Measurements from ENCODE around the gene FTO. TPM values are rescaled to one million over a fixed set of nuclear protein-coding genes. Genes with fewer than 3 reads are reported as not detected.
"Not testable (repeated sequence)": the region's sequence is repeated elsewhere in the genome, so short reads cannot be mapped to it uniquely, and the experiment has no call there.

FTO gene
- total RNA-seq, 1 donor from 2014 or later, result 107 TPM

DNA sequence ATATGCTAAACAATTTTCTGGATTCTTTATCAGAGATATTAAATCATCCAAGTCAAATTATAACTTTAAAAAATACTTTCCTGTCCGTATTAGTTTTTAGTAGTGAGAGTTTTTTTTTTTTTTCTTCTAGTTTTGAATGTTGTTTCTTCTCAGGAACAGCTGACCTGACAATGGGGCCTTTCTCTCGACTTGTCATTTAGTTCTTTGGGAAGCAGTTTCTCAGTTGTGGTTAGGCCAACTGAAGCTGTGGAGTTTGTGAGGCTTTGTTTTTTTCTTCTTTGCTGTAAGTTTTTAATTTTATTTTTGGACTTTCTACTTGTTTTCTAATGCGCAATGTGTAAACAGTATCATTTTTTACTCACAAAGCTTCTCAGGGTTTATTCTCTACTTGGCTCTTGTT lies 140.8 kb downstream of the FTO start:
- DNase-seq (ENCODE audit: low spot score), result no peak
- intact Hi-C loops (cut with DNase I), result loop anchor here (5.0 kb wide), 1 partner anchor 493 kb away; no protein-coding TSS in a partner anchor
- ATAC-seq, result peak; percentile 65

DNA sequence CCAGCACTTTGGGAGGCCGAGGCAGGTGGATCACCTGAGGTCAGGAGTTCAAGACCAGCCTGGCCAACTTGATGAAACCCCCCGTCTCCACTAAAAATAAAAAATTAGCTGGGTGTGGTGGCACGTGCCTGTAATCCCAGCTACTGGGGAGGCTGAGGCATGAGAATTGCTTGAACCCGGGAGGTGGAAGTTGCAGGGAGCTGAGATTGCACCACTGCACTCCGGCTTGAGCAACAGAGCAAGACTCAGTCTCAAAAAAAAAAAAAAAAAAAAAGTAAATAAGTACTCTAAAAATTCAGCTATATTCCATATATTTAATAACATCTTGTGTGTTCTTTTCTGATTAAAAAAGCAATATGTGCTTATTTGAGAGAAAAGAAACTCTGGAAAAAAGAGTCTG lies 142.6 kb downstream of the FTO start:
- DNase-seq (ENCODE audit: low spot score); ATAC-seq; intact Hi-C loops (cut with DNase I): not testable (repeated sequence)

DNA sequence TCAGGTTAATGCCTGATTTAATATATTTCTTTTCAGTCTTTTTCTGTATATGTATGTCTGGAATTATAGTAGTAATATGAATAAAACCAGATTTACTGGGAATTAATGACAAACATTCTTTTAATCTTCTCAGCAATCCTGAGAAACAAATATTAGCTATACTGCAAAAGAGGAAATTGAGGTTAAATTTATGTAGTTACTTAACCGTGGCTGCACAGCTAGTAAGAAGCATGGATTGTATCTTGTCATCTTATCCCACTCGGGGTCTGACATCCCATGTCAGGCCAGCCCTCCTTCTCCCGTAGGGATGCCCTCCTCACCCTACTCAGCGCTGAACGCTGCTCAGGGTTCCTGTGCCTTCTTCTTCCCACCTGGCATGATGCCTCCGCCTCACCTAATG lies 143.0 kb downstream of the FTO start:
- no peak for ATAC-seq
- no peak for DNase-seq (ENCODE audit: low spot score)
- intact Hi-C loops (cut with DNase I), result no loop called here

DNA sequence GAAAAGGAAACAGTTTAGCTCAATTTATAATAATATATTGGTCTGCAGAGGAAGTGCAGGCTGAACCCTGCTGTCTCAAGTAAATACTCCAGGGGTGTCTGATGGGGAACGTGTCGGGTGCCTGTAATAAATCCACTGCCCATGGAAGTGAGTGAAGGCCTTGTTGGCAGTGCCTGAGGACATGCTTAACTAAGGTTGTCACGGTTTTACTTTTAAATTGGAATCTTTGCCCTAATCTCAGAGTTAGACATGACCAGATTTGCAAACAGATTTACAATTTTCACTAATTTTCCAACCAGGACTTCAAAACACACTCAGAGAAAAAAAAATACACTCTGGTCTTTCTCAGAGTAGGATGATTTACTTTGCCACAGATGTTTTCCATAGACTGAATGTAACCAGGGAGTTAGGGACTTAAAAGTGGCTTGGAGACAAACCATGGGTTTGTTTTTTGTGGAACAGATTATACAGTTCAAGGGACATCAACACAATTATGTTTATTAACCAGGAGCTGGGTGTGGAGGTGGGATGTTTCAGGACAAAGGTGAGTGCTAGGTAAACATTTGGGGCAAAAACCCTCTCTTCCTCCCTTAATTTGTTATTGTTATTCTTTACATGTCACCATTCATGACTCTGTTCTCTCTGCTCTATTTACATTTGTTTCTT lies 144.5 kb downstream of the FTO start:
- no peak for ATAC-seq
- DNase-seq (ENCODE audit: low spot score), result no peak
- intact Hi-C loops (cut with DNase I), result no loop called here

DNA sequence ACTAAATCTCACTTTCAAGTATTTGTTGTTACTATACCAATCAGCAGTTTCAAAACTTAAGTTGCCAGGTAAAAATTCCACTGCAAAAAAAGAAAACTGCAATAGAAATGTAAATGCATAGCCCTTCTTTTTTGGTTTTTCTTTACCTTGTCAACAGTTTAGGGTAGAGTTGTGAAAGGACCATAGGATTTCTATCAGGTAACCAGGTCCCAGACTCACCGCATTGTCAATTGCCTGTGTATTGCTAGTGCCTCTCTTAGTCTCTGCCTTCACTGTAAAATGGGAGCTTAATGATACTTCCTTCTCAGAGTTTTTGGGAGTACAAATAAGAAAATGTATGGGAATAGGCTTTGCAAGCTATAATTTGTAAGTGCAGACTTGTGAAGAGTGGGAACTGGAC lies 145.0 kb downstream of the FTO start:
- intact Hi-C loops (cut with DNase I), result no loop called here
- DNase-seq (ENCODE audit: low spot score) (no peak), ATAC-seq (no peak)

DNA sequence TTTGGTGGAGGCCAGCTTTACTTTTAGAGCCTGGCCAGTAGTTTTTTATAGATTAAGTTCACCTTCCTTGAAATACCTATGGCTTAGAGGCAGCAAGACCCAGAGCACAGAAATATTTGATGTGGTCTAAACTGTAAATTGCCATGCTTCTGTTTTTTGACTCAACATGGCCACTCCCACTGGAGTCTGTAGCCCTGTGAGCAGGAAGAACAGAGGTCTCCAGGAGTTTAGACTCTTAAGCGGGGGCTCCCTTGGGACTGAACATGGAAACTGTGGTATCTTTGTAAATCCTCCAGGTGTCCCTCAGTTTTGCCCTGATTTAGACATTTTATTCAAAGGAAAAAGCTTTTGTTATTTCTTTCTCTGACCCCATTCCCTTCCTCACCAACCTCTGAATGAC lies 145.6 kb downstream of the FTO start:
- DNase-seq (ENCODE audit: low spot score), result no peak
- intact Hi-C loops (cut with DNase I), result no loop called here
- no peak for ATAC-seq

DNA sequence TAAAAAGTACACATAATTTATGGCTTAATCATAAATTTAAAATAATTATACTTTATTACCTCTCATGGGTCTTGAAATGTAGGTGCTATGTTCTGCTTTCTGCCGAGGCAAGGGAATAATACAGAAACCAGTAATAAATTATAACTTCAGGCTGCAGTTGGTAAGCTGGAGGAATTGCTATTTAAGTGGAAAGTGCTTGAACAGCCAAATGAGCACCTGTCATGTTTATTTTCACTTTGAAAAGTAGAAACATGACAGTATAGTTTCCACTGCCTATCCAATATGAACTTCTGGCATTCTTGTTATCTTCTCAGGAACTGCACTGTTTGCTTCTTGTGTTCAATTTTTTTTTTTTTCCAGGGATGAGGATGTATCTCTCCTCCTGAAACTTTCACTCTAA lies 146.0 kb downstream of the FTO start:
- ATAC-seq (no peak), DNase-seq (ENCODE audit: low spot score) (no peak)
- intact Hi-C loops (cut with DNase I), result no loop called here

DNA sequence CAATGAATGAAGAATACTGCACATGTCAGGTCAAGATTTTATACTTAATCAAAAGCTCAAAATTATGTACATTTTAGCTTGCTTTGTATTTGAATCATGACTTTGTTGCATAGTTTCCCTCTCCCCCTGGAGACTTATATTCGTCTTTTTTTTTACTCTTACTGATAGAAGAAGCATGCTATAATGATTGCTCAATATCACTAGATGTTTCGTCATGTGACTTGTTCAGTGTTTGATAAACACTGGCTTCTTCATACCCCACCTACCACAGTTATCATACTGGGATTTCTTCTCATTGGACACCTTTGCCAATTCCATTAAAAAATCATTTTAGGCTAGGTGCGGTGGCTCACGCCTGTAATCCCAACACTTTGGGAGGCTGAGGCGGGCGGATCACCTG lies 148.7 kb downstream of the FTO start:
- intact Hi-C loops (cut with DNase I), result no loop called here
- DNase-seq (ENCODE audit: low spot score) (no peak), ATAC-seq (no peak)

DNA sequence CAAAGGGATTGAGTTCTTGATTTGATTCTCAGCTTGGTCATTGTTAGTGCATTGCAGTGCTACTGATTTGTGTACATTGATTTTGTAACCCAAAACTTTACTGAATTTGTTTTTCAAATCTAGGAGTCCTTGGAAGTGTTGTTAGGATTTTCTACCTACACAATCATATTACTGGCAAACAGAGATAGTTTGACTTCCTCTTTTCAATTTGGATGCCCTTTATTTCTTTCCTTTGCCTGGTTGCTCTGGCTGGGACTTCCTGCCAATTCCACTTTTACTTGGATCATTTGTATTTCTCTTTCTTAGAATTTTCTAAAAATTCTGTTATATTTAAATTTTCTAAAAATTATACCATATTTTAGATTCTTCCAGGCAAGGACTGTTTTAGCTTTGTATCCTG lies 151.1 kb downstream of the FTO start:
- no peak for DNase-seq (ENCODE audit: low spot score)
- intact Hi-C loops (cut with DNase I), result no loop called here
- ATAC-seq, result no peak

DNA sequence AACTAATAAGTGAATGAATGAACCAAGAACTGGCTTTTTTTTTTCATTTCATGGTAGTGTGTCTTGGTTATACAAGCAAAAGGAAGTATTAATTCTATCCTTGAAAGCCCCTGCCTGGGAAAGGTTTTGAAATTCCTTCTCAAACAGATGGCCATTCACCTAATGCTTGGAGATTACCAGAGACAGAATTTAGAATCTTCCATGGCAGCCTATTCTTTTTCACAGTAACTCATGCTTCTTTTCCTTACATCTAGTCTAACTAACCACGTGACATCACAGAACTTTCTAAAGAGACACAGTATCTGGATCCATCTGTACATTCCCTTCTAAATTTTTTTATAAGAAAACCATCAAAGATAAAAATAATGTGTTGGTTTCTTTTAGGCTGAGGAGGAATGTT lies 151.6 kb downstream of the FTO start:
- intact Hi-C loops (cut with DNase I), result no loop called here
- DNase-seq (ENCODE audit: low spot score), result no peak
- no peak for ATAC-seq

DNA sequence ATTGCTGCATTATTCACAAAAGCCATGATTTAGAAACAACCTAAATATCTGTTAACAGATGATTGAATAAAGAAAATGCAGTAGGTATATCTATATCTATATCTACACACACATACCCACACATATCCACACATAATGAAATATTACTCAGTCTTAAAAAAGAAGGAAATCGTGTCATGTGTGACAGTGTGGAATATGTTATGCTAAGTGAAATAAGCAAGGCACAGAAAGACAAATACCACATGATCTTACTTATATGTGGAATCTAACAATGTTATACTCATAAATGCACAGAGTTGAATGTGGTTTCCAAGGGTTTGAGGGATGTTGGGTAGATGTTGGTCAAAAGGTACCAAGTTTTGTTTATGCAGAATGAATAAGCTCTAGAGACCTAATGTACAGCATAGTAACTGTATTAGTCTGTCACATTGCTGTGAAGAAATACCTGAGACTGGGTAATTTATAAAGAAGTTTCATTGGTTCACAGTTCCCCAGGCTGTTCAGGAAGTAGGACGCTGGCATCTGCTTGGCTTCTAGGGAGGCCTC lies 156.1 kb downstream of the FTO start:
- intact Hi-C loops (cut with DNase I), result no loop called here
- DNase-seq (ENCODE audit: low spot score) (no peak), ATAC-seq (no peak)

DNA sequence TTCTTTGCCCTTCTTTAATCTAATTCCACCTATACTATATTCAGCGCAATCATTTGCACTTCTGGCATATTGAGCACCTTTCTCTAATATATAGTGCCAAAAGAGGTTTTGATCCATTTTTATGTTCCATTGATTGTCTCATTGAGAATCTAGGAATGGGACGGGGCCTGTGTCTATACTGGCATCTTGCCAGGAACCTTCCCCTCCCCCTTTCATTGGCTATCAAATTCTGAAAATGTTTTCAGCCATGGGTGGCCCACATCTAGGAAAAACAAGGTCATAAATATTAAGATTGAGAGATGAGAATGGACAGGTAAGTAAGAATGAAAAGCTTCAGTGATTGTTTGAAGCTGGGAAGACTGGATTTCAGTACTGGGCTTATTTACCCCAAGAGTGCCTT lies 159.9 kb downstream of the FTO start:
- intact Hi-C loops (cut with DNase I), result no loop called here
- ATAC-seq (no peak), DNase-seq (ENCODE audit: low spot score) (no peak)

DNA sequence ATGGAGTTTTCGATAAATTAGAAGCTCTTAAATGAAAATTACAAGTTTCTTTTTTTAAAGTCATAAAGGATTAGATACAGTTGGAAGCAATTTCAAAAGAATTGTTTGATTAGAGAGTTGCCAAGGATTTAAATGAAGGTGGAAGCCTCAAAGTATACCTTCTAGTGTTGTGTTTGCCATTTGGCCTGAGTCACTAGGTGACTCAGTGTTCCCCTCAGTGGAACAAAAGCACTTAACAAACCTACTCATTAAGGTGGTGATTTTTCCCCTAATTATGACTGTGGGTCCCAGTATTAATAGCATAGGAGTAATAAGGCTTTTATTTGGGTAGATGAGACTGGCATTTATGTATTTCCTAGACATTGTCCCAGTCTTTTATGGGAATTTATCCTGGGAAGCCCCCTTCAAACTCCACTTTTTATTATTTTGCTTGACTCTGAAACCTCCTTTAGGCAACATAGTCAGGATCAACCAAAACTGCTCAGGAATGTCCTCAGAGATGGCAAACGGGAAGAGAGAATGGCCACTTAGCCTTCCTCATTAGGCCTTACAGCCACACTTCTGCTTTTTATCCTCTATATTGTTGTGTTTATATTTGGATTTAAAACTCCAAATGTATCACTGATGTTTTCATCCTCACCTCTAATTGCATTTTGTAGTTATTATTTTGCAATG lies 161.0 kb downstream of the FTO start:
- DNase-seq (ENCODE audit: low spot score), result no peak
- intact Hi-C loops (cut with DNase I), result no loop called here
- no peak for ATAC-seq

DNA sequence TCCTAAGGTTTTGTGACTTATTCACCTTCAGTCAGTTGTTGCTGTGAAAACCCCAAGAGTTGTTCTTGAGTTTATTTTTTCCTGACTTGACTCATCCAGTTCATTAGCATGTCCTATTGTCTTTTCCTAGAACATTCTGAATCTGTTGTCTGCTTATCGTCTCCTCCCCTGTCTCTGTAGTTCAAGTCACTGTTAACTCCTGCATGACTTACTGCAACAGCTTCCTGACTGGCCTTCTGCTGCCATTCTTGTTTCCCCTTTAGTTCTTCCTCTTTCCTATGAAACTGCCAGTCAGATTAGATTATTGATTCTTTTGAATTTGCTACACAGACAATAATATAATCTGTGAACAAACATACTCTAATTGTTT lies 161.5 kb downstream of the FTO start:
- intact Hi-C loops (cut with DNase I), result no loop called here
- ATAC-seq (no peak), DNase-seq (ENCODE audit: low spot score) (no peak)

DNA sequence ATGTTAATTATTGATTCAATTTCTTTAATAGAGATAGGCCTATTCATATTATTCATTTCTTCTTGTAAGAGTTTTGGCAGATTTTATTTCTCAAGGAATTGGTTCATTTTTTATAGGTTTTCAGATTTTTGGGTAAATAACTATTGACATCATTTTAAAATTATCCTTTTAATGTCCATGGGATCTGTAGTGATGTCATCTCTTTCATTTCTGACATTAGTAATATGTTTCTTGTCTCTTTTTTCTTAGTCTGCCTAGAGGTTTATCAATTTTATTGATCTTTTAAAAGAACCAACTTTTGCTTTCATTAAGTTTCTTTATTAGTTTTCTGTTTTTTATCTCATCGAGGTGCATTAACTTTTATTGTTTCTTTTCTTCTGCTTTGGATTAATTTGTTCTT lies 162.6 kb downstream of the FTO start:
- intact Hi-C loops (cut with DNase I), result no loop called here
- DNase-seq (ENCODE audit: low spot score) (no peak), ATAC-seq (no peak)

DNA sequence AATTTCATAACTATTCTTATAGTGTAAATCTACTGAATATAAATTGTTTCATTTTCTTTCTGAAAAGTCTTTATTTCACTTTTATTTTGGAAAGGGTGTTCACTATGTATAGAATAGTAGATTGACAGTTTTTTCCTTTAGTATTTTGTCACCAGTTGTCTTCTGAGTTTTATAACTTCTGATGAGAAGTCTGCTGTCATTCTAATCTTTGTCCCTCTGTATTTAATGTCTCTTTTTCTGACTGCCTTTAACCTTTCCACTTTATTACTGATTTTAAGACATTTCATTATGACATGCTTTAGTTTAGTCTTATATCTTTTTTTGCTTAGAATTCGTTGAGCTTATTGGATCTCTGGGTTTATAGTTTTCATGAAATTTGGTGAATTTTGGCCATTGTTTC lies 166.9 kb downstream of the FTO start:
- no peak for DNase-seq (ENCODE audit: low spot score)
- intact Hi-C loops (cut with DNase I), result no loop called here
- ATAC-seq, result no peak

DNA sequence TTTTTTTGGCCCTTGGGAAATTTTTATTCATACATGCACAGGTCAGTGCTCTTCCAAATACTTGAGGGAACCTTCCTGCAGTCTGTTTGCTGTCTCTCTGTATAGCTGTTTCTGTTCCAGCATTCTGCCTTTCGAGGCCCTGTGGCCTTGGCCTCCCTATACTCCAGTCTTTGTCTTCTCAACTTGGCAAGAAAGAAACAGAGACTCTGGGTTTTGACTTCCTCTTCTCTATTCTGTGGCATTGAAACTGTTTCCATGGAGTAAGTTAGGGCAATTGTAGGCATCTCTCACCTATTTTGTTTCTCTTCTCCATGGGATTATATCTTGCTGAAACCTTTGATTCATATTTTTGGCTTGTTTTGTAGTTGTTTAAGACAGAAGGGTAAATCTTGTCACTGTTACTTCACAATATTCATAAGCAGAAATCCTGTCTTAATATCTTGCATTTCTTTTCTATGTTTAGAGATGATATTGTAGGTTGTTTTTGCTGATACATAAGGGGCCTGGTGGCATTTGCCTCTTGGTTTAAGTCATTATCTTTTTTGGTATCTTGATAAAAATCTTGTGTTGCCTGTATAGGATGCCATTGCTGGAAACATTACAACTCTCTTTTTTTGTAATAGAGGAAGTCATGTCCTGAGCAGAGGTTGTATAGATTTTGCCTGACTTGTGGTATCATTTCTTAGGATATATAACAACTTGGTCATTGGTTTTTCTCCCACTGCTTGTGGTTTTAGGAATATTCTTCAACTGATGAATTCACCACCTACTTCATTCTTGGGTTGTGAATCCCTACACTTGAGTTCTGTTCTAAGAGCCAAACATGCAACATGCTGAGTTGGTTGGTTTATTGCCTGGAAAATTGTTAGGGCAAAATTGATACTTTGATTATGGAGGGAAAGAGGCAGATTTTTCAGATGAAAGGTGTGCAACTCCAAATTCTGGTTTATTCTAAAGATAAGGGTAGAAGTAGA lies 168.6 kb downstream of the FTO start:
- ATAC-seq (no peak), DNase-seq (ENCODE audit: low spot score) (no peak)
- intact Hi-C loops (cut with DNase I), result no loop called here

DNA sequence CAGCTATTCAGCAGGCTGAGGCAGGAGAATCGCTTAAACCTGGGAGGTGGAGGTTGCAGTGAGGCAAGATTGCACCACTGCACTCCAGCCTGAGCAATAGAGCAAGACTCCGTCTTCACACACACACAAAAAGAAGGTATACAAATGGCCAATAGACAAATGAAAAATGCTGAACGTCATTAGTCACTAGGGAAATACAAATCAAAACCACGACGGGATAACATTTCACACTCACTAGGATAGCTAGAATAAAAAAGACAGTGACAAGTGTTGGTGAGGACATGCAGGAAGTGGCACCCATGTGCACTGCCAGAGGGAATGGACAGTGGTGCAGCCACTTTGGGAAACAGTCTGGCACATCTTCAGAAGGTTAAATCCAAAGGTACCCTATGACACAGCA lies 172.9 kb downstream of the FTO start:
- DNase-seq (ENCODE audit: low spot score) (no peak), ATAC-seq (no peak)
- intact Hi-C loops (cut with DNase I), result no loop called here

DNA sequence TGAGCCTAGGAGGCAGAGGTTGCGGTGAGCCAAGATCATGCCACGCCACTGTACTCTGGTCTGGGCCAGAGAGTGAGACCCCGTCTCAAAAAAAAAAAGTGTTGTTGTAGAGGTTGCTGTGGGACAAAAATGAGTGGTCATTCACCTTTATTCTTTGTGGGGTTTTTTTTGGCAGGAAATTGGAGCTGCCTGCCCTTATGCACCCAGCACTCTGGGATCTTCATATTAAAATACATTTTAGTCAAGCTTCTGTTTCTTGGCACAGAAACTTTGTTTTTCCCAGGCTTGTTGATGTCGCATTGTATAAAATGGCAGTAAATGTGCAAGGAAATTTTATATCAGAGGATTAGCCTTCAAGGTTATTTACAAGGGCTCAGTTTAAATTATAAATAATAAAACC lies 174.3 kb downstream of the FTO start:
- intact Hi-C loops (cut with DNase I), result no loop called here
- DNase-seq (ENCODE audit: low spot score), result no peak

DNA sequence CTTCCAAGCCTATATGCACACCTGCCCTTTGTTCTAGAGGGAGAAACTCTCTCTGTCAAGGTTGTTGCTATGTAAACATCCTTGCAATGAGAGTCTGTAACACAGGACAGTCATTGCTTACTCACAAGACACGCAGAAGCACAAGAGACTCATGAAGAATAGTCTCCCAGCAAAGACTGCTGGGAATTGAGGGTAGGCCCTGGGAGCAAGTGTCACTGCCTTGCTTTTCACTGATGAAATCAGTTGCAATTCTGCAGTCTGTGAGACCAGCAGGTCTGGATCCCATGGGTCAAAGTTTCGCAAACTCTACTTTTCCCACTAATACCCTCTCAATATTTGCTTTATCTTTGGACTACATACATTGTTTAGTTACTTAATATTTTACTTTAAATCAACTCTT lies 177.4 kb downstream of the FTO start:
- intact Hi-C loops (cut with DNase I), result no loop called here
- ATAC-seq (peak; percentile 64), DNase-seq (ENCODE audit: low spot score) (no peak)

More for the DNA sequence above, 174.3 kb downstream of the FTO start:
- ATAC-seq, result no peak

All from sciatic nerve (tissue), 2 donors.